BJ (cell line): ENCODE results near the gene UEVLD. TPM values are rescaled to one million over a fixed set of nuclear protein-coding genes. Genes with fewer than 3 reads are reported as not detected.
"Not testable (repeated sequence)": the region's sequence is repeated elsewhere in the genome, so short reads cannot be mapped to it uniquely, and the experiment has no call there.

ENCODE experiments used
- CTCF ChIA-PET: fragments of 350-600 bp; formaldehyde crosslinking; extraction: SDS; loops from one replicate; lab custom pipeline; 2021; ENCODE audit warnings: antibody characterized with exemption, inconsistent platforms; lab: Yijun Ruan, JAX
- POLR2A ChIA-PET: fragments of 300-600 bp; sonication (Branson Sonifier 250); formaldehyde crosslinking; extraction: SDS; loops from one replicate; lab custom pipeline; 2021; ENCODE audit warnings: antibody characterized with exemption; lab: Charles Lee
- DNase-seq: peaks from one replicate; pipeline ENCODE4 v3.0.0-alpha.2; 2011; ENCODE audit warnings: low read depth
- H3K27me3 ChIP-seq: 2 replicates; pipeline ENCODE4 v1.6.0; 2011; ENCODE audit warnings: low read length; ENCODE audit not compliant: control insufficient read depth, insufficient read depth
- H3K36me3 ChIP-seq: 2 replicates; pipeline ENCODE4 v1.5.1; 2011; ENCODE audit warnings: low read length; ENCODE audit not compliant: control insufficient read depth, insufficient read depth
- H3K4me3 ChIP-seq: 2 replicates; pipeline ENCODE4 v1.5.1; 2011; ENCODE audit warnings: low read depth, mild to moderate bottlenecking, control low read depth, low read length
- polyA plus RNA-seq: library from polyadenylated mRNA; depleted of rRNA; stranded (reverse); fragments of >200 nt; gene quantifications from 2 replicates; pipeline ENCODE4 v1.2.3, GENCODE V29; 2011
- TF ChIP-seq, protein P1 (sequence below): IDR thresholded peaks from 2 replicates; pipeline ENCODE4 v1.5.1; 2011; ENCODE audit warnings: low read depth, mild to moderate bottlenecking, control low read depth, inconsistent platforms, low read length, moderate library complexity; ENCODE audit not compliant: insufficient read depth

The UEVLD gene
- polyA plus RNA-seq, 1 experiment = 11.7 TPM

DNA sequence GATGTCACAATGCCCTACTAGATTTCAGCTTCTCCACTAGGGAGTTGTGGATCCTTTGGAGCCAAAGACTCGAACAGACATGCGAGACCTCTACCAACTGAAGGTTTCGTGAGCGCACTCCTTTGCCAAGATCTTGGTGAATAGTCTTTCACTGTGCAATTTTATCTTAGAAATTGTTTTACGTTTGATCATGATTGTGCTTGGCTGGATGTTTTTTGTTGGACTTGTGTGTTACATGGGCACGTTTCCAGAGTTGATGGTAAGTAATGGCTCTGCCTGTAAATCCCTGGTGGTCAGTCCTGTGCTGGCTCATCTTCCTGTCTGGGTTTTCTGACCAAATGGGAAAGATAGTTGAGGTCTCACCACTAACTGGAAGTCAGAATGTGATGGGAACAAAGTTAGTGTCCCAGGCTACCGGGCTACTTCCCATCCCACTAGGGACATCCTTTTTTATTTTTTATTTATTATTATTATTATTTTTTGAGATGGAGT is 11.3 kb upstream of the UEVLD start, which contains the start of gene MISFA:
MISFA (plus strand) TSS at position 51 of the 492 bp plus-strand sequence; CDS start at position 191, 140 bp downstream.
- H3K4me3 ChIP-seq = no peak within 1 kb of the TSS
- peaks cover 5% of the 10 kb centered on the region; the same call in 1 of the 2 replicates for H3K36me3 ChIP-seq
- POLR2A ChIA-PET = no interaction called here
- H3K27me3 ChIP-seq = no peaks in the 10 kb centered on the region
- TF ChIP-seq, protein P1, sequence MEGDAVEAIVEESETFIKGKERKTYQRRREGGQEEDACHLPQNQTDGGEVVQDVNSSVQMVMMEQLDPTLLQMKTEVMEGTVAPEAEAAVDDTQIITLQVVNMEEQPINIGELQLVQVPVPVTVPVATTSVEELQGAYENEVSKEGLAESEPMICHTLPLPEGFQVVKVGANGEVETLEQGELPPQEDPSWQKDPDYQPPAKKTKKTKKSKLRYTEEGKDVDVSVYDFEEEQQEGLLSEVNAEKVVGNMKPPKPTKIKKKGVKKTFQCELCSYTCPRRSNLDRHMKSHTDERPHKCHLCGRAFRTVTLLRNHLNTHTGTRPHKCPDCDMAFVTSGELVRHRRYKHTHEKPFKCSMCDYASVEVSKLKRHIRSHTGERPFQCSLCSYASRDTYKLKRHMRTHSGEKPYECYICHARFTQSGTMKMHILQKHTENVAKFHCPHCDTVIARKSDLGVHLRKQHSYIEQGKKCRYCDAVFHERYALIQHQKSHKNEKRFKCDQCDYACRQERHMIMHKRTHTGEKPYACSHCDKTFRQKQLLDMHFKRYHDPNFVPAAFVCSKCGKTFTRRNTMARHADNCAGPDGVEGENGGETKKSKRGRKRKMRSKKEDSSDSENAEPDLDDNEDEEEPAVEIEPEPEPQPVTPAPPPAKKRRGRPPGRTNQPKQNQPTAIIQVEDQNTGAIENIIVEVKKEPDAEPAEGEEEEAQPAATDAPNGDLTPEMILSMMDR = no peak
- CTCF ChIA-PET = interaction anchor here (0.6 kb wide), 1 partner anchor 408 kb away, joined by 3 read pairs; no protein-coding TSS in a partner anchor
- DNase-seq = no peak

DNA sequence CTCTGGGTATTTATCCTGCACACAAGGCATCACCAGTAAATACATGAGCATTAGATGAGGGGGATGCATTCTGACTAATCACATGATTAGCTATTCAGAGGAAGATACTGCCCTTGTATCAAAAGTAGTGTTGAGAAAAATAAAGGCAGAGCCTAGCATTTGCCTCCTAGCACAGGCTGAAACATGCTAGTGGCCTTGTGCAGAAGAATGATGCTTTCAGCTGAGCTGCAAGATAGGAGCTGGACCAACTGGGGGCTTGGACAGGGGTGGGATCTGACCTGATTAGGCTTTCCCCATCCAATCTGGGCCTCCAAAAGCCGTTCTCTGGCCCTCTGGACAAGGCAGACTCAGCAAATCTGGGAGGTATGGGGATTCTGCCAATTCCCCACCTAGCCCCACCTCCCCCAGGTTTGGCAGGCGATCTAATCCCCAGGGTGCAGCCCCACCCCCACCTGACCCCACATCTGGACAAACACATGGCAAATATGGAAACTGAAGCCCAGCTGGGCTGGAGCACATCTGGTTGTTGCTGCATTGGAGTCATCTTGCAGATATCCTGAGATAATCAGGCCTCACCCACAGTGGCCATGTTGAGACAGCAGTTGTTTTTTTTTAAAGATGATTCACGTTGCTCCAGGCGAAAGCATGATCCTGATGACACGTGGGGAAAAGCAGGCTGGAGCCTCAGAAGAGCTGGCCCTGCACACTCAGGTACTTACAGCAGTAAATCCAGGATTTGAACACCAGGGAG is 6.6 kb upstream of the UEVLD start:
- H3K27me3 ChIP-seq = no peaks in the 10 kb centered on the region
- H3K4me3 ChIP-seq = no peak overlapping the region
- TF ChIP-seq, protein P1 = no peak
- DNase-seq = peak; percentile 67
- peaks cover 5% of the 10 kb centered on the region; the same call in 1 of the 2 replicates for H3K36me3 ChIP-seq
- POLR2A ChIA-PET = interaction anchor here (0.6 to 0.7 kb wide), 2 partner anchors 11 to 129 kb away, joined by 3 to 4 read pairs; no protein-coding TSS in a partner anchor
- CTCF ChIA-PET = interaction anchor here (0.6 to 0.7 kb wide), 3 partner anchors 9 to 281 kb away, joined by 3 to 6 read pairs (median 3); no protein-coding TSS in a partner anchor

DNA sequence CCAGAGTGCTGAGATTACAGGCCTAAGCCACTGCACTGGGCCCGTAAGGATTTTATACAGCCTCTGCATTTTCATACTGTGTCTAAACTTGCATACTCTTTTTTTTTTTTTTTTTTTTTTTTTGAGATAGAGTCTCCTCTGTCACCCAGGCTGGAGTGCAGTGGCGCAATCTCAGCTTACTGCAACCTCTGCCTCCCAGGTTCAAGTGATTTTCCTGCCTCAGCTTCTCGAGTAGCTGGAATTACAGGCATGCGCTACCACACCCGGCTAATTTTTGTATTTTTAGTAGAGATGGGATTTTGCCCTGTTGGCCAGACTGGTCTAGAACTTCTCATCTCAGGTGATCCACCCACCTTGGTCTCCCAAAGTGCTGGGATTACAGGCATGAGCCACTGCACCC is 5.6 kb upstream of the UEVLD start:
- H3K27me3 ChIP-seq, DNase-seq, H3K36me3 ChIP-seq, H3K4me3 ChIP-seq, POLR2A ChIA-PET: not testable (repeated sequence)
- CTCF ChIA-PET = interaction anchor here (1.5 kb wide), 1 partner anchor 17 kb away, joined by 3 read pairs; no protein-coding TSS in a partner anchor

DNA sequence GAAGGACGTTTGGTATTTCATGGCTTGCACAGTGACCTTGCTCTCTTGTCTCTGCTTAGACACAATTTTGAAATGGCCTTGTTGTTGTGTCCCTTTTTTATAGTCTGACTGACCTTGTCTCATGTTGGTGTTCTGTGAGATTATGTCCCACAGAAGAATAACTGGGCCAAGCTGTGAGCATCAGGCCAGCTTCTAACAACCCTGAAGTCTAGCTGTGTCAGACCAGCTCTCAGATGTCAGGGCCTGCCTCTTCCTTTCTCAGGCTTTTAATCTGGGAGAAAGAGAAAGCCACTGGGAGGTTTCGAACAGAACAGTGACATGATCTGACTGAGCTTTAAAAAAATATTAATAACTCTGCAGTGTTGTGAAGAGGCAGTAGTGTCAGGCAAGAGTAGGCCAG is 2.0 kb upstream of the UEVLD start:
- POLR2A ChIA-PET = no interaction called here
- H3K27me3 ChIP-seq = no peaks in the 10 kb centered on the region
- no peaks in the 10 kb centered on the region for H3K36me3 ChIP-seq
- H3K4me3 ChIP-seq = no peak overlapping the region
- DNase-seq = no peak
- CTCF ChIA-PET = interaction anchor here (0.6 to 1.0 kb wide), 2 partner anchors 11 to 289 kb away, joined by 3 read pairs; no protein-coding TSS in a partner anchor
- TF ChIP-seq, protein P1 = no peak

DNA sequence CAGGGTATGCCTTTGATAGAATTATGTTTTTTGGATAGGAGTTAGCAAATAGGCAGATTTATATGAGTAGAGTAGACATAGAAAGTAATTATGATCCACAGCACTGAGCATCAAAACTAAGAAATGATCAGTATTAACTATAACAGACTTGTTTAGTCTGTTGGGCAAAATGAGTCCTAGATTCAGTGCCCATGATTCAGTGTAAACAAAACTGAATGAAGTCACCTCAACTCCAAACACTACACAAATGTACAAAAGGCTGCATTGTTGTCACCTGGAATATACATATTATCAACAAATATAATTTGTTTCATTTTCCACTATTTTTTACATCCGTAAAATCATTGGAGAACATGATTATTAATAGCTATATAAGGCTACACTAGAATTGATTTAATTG is 6.7 kb downstream of the UEVLD start:
- POLR2A ChIA-PET = no interaction called here
- peaks cover 3% of the 10 kb centered on the region; the same call in 1 of the 2 replicates for H3K36me3 ChIP-seq
- no peak for DNase-seq
- H3K27me3 ChIP-seq = no peaks in the 10 kb centered on the region
- TF ChIP-seq, protein P1 = no peak
- CTCF ChIA-PET = interaction anchor here (1.0 kb wide), 1 partner anchor 15 kb away, joined by 3 read pairs; no protein-coding TSS in a partner anchor
- H3K4me3 ChIP-seq = no peak overlapping the region
